Chondrocyte (in vitro differentiated cells): ENCODE results near the gene ATP4A. TPM values are rescaled to one million over a fixed set of nuclear protein-coding genes. Genes with fewer than 3 reads are reported as not detected.

Experiments
- DNase-seq: peaks from one replicate; pipeline ENCODE4 v3.0.0; 2021; ENCODE audit warnings: mixed read lengths, low spot score
- H3K27ac Mint-ChIP-seq: one replicate; pipeline ENCODE4 v1.8.0; 2021; ENCODE audit warnings: mild to moderate bottlenecking, moderate library complexity, mixed read lengths; ENCODE audit not compliant: unreplicated experiment
- H3K27me3 Mint-ChIP-seq: 2 replicates; pipeline ENCODE4 v1.8.0; 2021; ENCODE audit warnings: low read depth, mixed read lengths
- H3K36me3 Mint-ChIP-seq: 2 replicates; pipeline ENCODE4 v1.8.0; 2021; ENCODE audit warnings: low read depth, mixed read lengths
- H3K4me1 Mint-ChIP-seq: 2 replicates; pipeline ENCODE4 v1.8.0; 2021; ENCODE audit warnings: low read depth, mild to moderate bottlenecking, mixed read lengths
- H3K4me3 Mint-ChIP-seq: one replicate; pipeline ENCODE4 v1.8.0; 2021; ENCODE audit warnings: mild to moderate bottlenecking, moderate library complexity, mixed read lengths; ENCODE audit not compliant: unreplicated experiment
- H3K9me3 Mint-ChIP-seq: 2 replicates; pipeline ENCODE4 v1.8.0; 2021; ENCODE audit warnings: low read depth, mixed read lengths
- total RNA-seq: library from RNA; stranded (reverse); gene quantifications from 3 replicates; pipeline ENCODE4 v1.2.1, GENCODE V29; 2021
- TF ChIP-seq, protein P1 (sequence below): fragments of 200-600 bp; sonication (generic); IDR thresholded peaks from 2 replicates; pipeline ENCODE4 v1.5.0; 2021; ENCODE audit warnings: antibody characterized with exemption, mild to moderate bottlenecking, moderate library complexity

Gene ATP4A
- total RNA-seq, 1 donor from 2014 or later: not detected

DNA sequence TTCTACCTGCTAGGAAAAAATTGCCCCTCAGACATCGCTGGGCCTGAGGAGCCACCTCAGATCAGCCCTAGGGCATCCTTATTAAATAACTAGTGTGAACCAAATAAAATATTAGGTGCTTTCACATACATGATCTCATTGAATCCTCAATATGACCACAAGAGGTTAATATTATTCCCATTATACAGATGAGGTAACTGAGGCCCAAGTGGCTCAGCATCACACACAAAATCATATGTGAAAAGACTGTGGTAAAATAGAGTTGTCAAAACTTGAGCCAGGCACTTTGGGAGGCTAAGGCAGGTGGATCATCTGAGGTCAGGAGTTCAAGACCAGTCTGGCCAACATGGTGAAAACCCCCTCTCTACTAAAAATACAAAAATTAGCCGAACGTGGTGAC, 47.1 kb downstream of the ATP4A start:
- no peak for DNase-seq
- peaks cover 19% of the 10 kb centered on the region for H3K4me1 Mint-ChIP-seq
- TF ChIP-seq, protein P1, sequence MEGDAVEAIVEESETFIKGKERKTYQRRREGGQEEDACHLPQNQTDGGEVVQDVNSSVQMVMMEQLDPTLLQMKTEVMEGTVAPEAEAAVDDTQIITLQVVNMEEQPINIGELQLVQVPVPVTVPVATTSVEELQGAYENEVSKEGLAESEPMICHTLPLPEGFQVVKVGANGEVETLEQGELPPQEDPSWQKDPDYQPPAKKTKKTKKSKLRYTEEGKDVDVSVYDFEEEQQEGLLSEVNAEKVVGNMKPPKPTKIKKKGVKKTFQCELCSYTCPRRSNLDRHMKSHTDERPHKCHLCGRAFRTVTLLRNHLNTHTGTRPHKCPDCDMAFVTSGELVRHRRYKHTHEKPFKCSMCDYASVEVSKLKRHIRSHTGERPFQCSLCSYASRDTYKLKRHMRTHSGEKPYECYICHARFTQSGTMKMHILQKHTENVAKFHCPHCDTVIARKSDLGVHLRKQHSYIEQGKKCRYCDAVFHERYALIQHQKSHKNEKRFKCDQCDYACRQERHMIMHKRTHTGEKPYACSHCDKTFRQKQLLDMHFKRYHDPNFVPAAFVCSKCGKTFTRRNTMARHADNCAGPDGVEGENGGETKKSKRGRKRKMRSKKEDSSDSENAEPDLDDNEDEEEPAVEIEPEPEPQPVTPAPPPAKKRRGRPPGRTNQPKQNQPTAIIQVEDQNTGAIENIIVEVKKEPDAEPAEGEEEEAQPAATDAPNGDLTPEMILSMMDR: no peak
- no peak overlapping the region for H3K4me3 Mint-ChIP-seq
- no peaks in the 10 kb centered on the region for H3K36me3 Mint-ChIP-seq
- H3K9me3 Mint-ChIP-seq: no peaks in the 10 kb centered on the region
- H3K27ac Mint-ChIP-seq: no peak overlapping the region
- H3K27me3 Mint-ChIP-seq: peaks cover 14% of the 10 kb centered on the region

DNA sequence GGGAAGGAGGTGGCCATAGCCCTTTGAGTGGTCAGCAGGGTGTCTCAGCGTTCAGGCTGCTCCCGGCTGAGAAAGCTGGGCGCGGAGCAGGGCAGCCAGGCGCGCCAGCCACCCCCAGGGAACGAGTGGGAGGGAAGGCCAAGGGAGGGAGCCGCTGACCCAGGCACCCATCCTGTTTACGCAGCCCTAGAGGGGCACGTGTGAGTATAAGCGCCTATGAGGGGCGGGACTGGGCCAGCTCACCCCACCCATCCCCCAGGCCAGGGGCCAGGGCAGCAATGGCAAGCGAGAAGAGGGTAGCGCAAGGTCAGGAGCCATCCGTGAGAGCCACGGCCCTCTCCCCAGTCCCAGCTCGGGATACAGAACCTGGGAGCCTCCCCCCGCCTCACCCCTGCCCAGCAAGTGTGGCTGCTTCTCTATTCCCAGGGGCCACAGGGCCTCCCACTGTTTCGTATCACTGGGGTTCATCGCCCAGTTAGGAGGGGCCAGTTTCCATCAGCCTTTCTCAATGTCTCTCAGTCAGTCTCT, 49.1 kb downstream of the ATP4A start:
- no peak for DNase-seq
- Mint-ChIP-seq H3K27me3 (peaks cover 31% of the 10 kb centered on the region), H3K36me3 (no peaks in the 10 kb centered on the region), H3K9me3 (no peaks in the 10 kb centered on the region), H3K4me3 (no peak overlapping the region), H3K27ac (no peak overlapping the region), H3K4me1 (peaks cover 29% of the 10 kb centered on the region)
- TF ChIP-seq, protein P1: no peak

DNA sequence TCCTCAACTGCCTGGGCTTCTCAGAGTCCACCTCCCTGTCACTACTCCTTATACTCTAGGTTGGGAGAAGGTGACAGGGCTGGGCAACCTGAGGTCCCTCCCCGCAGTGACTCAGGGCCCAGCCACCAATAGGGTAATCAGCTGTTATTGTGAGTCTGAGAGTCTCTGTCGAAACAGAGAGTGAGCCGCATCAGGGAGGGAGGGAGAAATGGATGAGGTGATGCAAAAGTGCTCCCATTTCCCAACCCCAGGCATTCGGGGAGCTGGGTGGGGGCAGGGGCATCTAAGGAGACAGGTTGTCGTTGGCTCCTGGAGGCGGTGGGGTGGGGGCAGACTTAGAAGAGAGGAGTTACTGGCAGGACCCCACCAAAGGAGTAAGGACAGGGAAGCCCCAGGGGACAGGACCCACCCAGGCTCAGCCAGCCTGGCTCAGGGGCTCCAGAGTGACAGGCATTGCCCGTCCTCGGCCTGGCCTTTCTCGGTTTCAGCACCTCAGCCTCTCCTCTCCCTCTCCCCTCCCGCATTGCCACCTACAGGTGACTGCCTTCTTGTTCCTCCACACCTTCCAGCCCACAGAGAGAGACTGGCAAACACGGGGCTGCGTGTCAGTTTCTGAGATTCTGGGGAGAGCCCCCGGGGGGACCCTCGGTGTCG, 49.7 kb downstream of the ATP4A start, which contains the start of gene DMKN:
Gene DMKN, minus strand, starts transcription at position 22 of the 654 bp plus-strand sequence. CDS start 174 bp downstream, outside the sequence.
- DNase-seq: no peak
- Mint-ChIP-seq H3K27me3 (peaks cover 34% of the 10 kb centered on the region), H3K27ac (no peak within 1 kb of the TSS), H3K36me3 (no peaks in the 10 kb centered on the region), H3K9me3 (no peaks in the 10 kb centered on the region), H3K4me3 (no peak within 1 kb of the TSS), H3K4me1 (peaks cover 27% of the 10 kb centered on the region)
- TF ChIP-seq, protein P1: no peak

DNA sequence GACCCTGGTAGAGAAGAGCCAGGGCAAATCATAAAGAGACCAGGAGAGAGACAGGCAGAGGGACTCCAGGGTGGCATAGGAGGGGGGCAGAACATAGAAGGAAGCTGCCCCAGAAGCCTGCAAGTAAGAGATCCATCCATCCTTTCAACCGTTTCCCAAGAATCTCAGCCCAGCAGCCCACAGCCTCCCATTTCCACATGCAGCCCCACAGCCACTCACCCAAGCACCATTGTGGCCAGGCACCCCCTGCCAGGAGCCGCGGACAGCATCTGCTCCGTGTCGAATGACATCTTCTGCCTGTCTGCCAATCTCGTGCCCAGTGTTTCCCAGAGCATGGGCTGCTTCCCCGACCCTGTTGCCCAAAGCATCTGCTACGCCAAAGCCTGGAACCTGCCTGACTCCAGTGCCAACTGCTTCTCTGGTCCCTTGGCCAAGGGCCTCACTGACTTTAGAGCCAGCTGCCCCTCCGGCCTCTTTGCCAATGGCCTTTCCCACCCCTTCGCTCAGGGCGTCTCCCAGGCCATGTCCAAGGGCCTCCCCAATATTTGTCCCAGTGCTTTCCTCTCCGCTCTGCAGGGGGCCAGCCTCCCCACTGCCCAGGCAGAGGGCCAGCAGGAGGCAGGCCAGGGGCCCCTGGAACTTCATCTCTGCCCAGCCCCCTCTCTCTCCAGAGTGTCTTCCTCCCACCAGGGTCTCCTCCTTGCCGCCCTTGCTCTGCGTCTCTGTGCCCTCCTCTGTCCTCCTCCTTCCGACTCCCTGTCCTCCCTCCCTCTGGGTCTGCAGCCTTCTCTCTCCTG, 50.4 kb downstream of the ATP4A start:
- H3K4me3 Mint-ChIP-seq: no peak overlapping the region
- no peak for DNase-seq
- TF ChIP-seq, protein P1: no peak
- H3K4me1 Mint-ChIP-seq: peaks cover 20% of the 10 kb centered on the region
- no peaks in the 10 kb centered on the region for H3K9me3 Mint-ChIP-seq
- peaks cover 41% of the 10 kb centered on the region for H3K27me3 Mint-ChIP-seq
- H3K27ac Mint-ChIP-seq: no peak overlapping the region
- no peaks in the 10 kb centered on the region for H3K36me3 Mint-ChIP-seq

DNA sequence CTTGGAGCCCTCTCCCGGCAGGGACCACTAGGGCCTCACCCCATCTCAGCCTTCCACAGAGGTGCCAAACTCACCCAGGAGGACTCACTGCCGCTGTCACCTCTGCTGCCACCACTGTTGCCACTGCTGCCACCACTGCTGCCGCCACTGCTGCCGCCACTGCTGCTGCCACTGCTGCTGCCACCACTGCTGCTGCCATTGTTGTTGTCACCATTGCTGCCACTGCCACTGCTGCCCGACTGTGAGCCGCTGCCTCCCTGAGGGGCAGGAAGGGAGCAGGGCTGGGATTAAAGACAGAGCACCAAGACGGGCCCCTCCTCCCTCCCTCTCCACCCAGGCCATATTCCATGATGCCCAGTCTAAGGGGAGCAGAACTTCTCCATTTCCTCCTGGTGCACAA, 52.1 kb downstream of the ATP4A start:
- no peaks in the 10 kb centered on the region for H3K9me3 Mint-ChIP-seq
- DNase-seq: no peak
- peaks cover 17% of the 10 kb centered on the region for H3K4me1 Mint-ChIP-seq
- TF ChIP-seq, protein P1: no peak
- H3K27me3 Mint-ChIP-seq: peaks cover 55% of the 10 kb centered on the region
- no peaks in the 10 kb centered on the region for H3K36me3 Mint-ChIP-seq
- H3K4me3 Mint-ChIP-seq: no peak overlapping the region
- no peak overlapping the region for H3K27ac Mint-ChIP-seq
